HG02571 (cell line): Measurements from ENCODE around the gene COG2.
"Not testable (repeated sequence)": the region's sequence is repeated elsewhere in the genome, so short reads cannot be mapped to it uniquely, and the experiment has no call there.

Experiments
- ATAC-seq: cut with Tn5 transposase; IDR thresholded peaks from one replicate; pipeline ENCODE4 v1.9.1; 2021; ENCODE audit warnings: mild to moderate bottlenecking, moderate library complexity; ENCODE audit not compliant: unreplicated experiment

Gene COG2

GRCh38 chr1:230712470-230712942 lies 70.2 kb downstream of the COG2 start:
- ATAC-seq = no peak

- ATAC-seq = no peak
These were observed 70.9 kb downstream of the COG2 start for GRCh38 chr1:230713138-230713537.

DNA sequence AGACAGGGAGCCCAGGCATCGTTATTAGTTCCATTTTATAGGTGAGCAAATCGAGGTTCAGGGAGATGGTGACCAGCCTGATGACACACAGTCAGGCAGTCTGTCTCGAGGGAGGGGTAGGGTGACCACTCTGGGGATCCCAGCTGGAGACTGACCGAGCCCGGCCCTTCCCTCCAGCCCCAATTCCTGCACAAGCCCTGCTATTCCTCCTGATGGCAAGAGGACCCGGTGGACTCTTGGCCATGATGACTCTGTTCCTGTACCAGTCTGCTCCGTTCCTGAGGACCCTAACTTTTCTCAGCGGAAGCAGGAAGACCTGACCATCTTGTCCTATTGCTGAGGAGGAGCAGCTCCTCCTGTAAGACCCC lies 71.2 kb downstream of the COG2 start:
- ATAC-seq = no peak

- no peak for ATAC-seq
These were observed 71.9 kb downstream of the COG2 start, which contains the start of gene AGT for GRCh38 chr1:230713915-230714764. Gene AGT (minus strand): TSS chr1:230714122. CDS start chr1:230710823, 3,299 bp downstream.

- no peak for ATAC-seq
These were observed 73.2 kb downstream of the COG2 start for GRCh38 chr1:230715510-230715909.

GRCh38 chr1:230716453-230716852 lies 74.2 kb downstream of the COG2 start:
- ATAC-seq = not testable (repeated sequence)

DNA sequence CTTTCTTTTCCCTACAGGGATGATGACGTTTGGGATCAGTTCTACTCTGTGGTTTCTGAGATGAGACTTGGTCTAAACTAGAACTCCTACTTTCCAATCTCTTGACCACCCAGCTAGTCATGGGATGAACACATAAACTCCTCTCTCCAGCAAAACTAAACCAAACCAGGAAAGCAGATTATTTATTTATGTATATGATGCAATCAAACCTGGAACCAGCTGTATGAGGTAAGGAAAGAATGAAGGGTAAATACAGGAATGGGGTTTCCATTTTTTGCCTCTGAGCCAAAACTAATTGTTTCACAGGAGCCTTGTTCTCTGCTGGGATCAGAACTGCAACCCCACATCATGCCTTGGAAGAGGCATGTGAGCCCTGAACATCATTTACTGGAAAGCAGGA lies 75.0 kb downstream of the COG2 start:
- ATAC-seq = no peak

DNA sequence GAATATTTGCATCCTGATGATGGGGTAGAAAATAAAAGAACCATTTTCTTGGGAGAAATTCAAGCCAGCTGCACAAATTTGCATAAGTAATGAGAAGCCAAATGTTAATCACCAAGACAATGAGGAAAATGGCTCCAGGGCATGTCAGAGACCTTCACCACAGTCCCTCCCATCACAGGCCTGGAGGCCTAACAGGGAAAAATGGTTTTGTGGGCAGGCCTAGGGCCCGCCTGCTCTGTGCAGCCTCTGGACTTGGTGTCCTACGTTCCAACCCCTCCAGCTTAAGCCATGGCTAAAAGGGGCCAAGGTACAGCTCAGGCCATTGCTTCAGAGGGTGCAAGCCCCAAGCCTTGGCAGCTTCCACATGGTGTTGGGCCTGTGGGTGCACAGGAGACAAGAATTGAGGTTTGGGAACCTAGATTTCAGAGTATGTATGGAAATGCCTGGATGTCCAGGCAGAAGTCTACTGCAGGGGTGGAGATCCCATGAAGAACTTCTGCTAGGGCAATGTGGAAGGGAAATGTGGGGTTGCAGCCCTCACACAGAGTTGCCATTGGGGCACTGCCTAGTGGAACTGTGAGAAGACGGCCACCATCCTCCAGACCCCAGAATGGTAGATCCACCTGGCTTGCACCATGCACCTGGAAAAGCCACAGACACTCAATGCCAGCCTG lies 79.7 kb downstream of the COG2 start:
- not testable (repeated sequence) for ATAC-seq

DNA sequence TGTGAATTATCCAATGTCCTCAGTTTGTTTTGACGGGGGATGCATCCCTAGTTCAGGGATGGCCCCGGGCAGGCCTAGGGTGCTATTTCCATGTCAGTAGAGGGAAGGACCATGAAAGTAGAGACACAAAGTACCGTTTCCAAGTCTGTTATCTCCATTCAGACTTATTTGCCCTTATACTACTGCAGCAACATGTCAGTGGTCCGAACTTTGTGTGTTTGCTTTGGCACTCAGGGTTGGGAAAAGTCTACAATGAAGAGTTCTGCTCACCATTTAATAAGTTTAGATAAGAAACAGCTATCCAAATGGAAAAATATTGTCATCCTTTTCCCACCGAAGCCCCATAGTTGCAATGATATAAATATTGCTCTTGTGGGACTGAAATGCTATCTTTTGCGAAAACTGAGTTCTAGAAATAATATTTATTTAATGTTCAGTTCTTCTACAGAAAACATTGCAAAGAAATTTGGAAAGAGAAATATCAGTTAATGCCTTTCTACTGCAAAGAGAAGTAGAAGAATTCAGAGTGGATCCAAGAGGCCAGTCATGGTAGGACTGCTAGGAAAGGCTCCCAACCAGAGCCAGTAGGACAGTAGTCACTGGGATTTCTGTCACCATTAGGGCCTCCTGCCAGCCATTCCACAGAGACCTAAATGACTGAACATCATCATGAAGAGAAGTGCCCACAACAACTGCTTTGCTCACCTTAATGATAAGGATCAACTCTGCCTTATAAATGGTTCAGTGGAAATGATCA lies 83.2 kb downstream of the COG2 start:
- ATAC-seq = no peak

- ATAC-seq = no peak
These were observed 86.6 kb downstream of the COG2 start for GRCh38 chr1:230728710-230729392.

- ATAC-seq = no peak
These were observed 88.7 kb downstream of the COG2 start for GRCh38 chr1:230730977-230731376.

DNA sequence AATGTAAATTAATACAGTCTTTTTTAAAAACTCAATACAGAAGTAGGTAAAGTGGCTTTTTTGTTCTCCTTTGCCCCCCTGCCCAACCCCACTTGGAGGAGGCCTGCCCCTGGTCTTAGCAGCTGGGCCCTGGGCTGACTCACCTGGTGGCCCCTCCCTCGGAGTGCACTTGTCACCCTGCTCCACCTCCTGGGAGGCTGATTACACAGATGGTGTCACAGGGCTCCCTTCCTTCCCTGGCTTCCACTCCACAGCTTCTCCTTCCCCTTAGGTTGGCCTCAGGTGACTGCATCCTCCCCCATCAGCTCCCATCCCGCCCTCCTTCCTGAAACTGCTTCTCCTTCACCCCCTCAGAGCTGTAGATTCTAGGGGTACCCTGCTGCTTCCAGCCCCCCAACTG lies 93.2 kb downstream of the COG2 start:
- no peak for ATAC-seq

DNA sequence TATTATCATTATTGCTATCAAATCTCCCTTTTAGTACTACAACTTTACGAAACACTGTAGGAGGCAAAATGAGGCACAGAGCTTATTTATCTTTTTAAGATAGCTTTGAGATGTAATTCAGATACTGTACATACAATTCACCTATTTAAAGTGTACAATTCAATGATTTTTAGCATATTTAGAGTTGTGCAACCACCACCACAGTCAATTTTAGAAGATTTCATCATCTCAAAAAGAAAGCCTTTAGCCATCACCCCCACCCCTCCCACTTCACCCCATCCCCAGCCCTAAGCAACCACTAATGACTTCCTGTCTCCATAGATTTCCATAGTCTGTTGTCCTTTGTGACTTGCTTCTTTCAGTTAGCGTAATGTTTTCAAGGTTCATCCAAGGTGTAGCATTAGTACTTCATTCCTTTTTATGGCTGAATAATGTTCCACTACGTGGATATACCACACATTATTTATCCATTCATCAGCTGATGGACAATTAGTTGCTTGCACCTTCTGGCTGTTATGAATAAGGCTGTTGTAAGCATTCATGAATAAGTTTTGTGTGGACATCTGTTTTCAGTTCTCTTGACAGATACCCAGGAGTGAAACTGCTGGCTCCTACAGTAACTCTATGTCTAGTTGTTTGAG lies 95.5 kb downstream of the COG2 start:
- no peak for ATAC-seq

- no peak for ATAC-seq
These were observed 97.4 kb downstream of the COG2 start for GRCh38 chr1:230739564-230740290.
